ENCODE data around the gene JUNB.

Gene JUNB

DNA sequence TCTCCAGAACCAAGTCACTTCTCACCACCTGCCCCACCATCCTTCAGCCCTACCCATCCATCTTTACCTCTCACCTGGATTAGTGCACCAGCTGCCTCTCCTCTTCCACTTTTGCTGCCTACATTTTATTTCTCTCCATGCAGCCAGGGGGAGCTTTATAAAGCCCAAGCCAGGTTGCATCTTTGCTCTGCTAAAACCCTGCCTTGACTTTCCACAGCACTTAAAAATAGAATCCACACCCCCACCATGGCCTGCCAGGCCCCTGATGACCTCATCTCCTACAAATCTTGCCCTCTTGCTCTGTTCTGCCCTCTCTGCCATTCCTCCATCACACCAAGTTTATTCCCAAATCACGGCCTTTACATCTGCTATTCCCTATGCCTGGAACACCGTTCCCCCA, 17.7 kb upstream of the JUNB start:
- DNase-seq (ENCODE audit: extremely low read depth, low read depth): no peak
- TF ChIP-seq, protein P1, sequence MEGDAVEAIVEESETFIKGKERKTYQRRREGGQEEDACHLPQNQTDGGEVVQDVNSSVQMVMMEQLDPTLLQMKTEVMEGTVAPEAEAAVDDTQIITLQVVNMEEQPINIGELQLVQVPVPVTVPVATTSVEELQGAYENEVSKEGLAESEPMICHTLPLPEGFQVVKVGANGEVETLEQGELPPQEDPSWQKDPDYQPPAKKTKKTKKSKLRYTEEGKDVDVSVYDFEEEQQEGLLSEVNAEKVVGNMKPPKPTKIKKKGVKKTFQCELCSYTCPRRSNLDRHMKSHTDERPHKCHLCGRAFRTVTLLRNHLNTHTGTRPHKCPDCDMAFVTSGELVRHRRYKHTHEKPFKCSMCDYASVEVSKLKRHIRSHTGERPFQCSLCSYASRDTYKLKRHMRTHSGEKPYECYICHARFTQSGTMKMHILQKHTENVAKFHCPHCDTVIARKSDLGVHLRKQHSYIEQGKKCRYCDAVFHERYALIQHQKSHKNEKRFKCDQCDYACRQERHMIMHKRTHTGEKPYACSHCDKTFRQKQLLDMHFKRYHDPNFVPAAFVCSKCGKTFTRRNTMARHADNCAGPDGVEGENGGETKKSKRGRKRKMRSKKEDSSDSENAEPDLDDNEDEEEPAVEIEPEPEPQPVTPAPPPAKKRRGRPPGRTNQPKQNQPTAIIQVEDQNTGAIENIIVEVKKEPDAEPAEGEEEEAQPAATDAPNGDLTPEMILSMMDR (IDR thresholded peaks at IDR 0.05; ENCODE audit: low read depth, low read length, missing control alignments): peak; percentile 43
- no peak overlapping the region for H3K4me3 ChIP-seq (replicated peaks; ENCODE audit: low read depth, low read length)

DNA sequence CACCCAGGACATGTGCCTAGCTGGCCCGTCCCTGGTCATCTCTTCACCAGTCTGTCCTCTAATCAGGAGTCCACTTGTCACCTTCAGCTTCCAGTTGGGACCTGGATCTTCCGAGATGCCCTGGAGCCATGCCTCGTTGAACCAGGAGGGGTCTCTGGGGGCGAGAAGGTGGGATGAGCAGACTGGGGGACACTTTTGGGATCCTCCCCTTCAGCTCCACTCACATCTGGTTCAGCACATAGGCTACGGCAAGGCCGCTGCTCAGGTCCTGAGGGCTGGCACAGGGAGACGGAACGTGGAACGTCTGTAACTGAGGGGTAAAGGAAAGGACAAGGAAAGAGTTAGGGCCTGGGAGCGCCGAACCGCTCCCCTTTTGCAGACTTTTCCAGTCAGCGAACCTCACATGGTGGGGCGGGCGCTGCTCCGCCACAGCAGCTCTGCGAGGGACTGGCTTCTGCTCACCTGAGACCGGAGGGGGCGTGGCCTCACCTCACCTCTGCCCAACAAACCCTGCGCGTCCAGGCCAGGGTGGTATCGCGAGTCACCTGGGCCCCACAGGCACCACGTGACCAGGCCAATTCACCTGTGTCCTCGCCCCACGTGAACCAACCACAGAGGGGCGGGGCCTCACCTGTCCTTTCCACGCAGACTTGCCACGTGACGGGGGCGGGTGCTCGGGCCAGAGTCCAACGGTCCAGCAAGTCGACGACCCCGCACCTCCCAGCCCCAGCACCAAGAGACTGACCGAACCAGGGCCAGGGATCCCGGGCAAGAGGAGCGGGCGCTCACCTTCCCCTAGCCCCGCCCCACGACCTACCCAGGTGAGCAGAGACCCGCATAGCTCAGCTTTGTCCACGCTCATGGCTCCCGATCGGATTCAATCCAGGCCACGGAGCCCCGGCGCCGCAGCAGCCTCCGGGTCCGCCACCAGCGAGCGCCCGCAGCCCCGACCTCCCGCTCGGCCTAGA, 16.4 kb upstream of the JUNB start, which contains the start of gene HOOK2:
Gene HOOK2, minus strand, starts transcription at position 965 of the 968 bp plus-strand sequence. Its CDS starts 103 bp downstream, at position 862.
- DNase-seq (ENCODE audit: extremely low read depth, low read depth): no peak
- H3K4me3 ChIP-seq (replicated peaks; ENCODE audit: low read depth, low read length): peak within 1 kb of the TSS; percentile 76
- TF ChIP-seq, protein P1 (IDR thresholded peaks at IDR 0.05; ENCODE audit: low read depth, low read length, missing control alignments): no peak

GRCh38 chr19:12777217-12778016, 13.9 kb upstream of the JUNB start:
- TF ChIP-seq, protein P1 (IDR thresholded peaks at IDR 0.05; ENCODE audit: low read depth, low read length, missing control alignments): peak; percentile 91
- peak overlapping the region; percentile 55 for H3K4me3 ChIP-seq (replicated peaks; ENCODE audit: low read depth, low read length)
- DNase-seq (ENCODE audit: extremely low read depth, low read depth): no peak

DNA sequence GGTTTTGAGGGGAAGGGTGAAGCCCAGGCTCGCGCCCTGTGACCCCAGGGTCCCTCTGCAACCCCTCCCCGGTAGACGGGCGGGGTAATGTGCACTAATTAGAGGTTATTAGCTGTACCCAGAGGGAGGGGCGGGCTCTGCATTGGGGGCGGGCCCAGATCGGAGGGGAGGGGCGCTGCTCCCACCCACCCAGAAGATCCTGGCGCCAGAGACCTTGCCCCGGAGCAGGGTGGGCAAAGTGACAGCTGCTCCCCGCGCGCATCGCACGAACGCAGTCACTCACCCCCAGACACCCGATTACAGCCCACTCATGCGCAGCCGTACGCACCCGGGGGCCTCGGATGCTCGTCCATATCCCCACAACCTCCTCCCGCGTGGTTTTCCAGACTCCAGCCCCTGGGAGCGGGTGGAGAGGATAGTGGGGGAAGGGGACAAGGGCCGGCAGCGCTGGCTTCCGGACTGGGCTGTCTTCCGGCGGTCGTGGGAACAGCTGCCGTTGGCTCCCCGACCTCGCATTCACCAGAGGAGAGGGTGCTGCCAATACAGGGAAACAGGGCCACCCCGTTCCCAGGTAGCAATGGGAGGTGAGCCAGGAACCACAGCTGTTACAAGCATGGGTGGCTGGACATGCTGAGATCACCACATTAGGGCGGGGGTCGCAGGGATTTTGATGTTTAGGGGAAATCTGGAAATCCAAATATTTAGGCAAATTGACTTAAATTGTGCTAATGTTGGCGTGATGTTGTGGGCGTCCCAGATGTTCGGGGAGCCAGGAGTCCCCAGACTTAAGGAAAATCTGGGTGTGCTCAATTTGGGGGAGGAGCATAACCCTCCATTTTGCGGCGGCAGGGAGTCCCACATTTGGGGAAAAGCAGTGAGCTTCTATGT, 13.0 kb upstream of the JUNB start:
- peak overlapping the region; percentile 55 for H3K4me3 ChIP-seq (replicated peaks; ENCODE audit: low read depth, low read length)
- TF ChIP-seq, protein P1 (IDR thresholded peaks at IDR 0.05; ENCODE audit: low read depth, low read length, missing control alignments): no peak
- no peak for DNase-seq (ENCODE audit: extremely low read depth, low read depth)

DNA sequence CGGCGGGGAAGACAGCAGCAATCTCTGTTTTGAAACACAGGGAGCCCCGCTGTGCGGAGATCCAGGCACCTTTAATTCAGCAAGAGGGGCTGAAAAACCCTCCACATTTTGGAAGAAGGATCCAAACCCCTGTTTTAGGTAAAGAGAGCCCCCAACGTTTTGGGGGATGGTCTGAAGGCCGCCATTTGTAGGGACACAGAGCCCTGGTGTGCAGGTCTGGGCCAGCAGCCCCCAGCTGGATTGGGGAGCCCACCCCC, 12.5 kb upstream of the JUNB start:
- TF ChIP-seq, protein P1 (IDR thresholded peaks at IDR 0.05; ENCODE audit: low read depth, low read length, missing control alignments): no peak
- DNase-seq (ENCODE audit: extremely low read depth, low read depth): no peak
- H3K4me3 ChIP-seq (replicated peaks; ENCODE audit: low read depth, low read length): peak overlapping the region; percentile 55

All from HFF-Myc (cell line).